ENCODE measurements around the gene MAPK10.

Gene MAPK10

DNA sequence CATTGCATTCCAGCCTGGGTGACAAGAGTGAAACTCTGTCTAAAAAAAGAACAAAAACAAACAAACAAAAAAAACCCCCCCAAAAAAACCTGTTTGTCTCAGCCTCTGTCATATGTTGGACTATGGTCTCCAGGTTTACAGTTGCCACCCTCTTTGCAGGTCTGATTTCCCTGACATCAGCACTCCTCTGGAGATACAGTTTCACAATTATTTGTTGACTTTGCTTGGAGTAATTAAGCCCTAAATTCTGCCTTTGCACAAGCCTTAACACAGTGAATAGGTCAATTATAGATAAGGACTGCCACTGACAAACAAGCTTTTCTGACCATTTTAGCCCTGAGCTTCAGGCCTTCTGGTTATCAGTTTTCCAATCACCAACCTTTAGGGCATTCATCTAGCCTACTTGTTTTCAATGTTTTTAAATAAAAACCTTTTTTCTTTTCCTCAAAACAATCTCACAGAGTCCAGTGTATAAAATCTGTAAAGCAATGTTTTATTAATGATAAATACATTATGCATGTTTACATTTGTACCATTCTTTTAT, 20.4 kb upstream of the MAPK10 start:
- CTCF ChIA-PET, result no interaction called here
- TF ChIP-seq FOXK2 (IDR thresholded peaks at IDR 0.05), result no peak
- TF ChIP-seq, protein P1, sequence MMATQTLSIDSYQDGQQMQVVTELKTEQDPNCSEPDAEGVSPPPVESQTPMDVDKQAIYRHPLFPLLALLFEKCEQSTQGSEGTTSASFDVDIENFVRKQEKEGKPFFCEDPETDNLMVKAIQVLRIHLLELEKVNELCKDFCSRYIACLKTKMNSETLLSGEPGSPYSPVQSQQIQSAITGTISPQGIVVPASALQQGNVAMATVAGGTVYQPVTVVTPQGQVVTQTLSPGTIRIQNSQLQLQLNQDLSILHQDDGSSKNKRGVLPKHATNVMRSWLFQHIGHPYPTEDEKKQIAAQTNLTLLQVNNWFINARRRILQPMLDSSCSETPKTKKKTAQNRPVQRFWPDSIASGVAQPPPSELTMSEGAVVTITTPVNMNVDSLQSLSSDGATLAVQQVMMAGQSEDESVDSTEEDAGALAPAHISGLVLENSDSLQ (IDR thresholded peaks at IDR 0.05), result no peak
- TF ChIP-seq LEF1 (IDR thresholded peaks at IDR 0.05; ENCODE audit: borderline replicate concordance), result no peak
- no peak for TF ChIP-seq SUZ12 (IDR thresholded peaks at IDR 0.05)
- no peak for TF ChIP-seq SP1 (IDR thresholded peaks at IDR 0.05)
- no peak for TF ChIP-seq BHLHE40 (IDR thresholded peaks at IDR 0.05; ENCODE audit: borderline replicate concordance)
- TF ChIP-seq FOXM1 (IDR thresholded peaks at IDR 0.05; ENCODE audit: borderline replicate concordance), result no peak
- no peak for TF ChIP-seq L3MBTL2 (conservative IDR thresholded peaks at IDR 0.05)
- TF ChIP-seq CTBP1 (IDR thresholded peaks at IDR 0.05; ENCODE audit: borderline replicate concordance), result no peak
- TF ChIP-seq ARNT (IDR thresholded peaks at IDR 0.05), result no peak
- TF ChIP-seq FOXA1 (IDR thresholded peaks at IDR 0.05), result no peak
- no peak for TF ChIP-seq HDGF (IDR thresholded peaks at IDR 0.05; ENCODE audit: borderline replicate concordance)
- TF ChIP-seq ZNF384 (IDR thresholded peaks at IDR 0.05), result no peak
- no peak for TF ChIP-seq TARDBP (IDR thresholded peaks at IDR 0.05)
- no peak for TF ChIP-seq ELF4 (IDR thresholded peaks at IDR 0.05)
- TF ChIP-seq NFRKB (IDR thresholded peaks at IDR 0.05), result no peak
- POLR2A ChIA-PET, result no interaction called here
- DNase-seq (ENCODE audit: extremely low spot score), result no peak

DNA sequence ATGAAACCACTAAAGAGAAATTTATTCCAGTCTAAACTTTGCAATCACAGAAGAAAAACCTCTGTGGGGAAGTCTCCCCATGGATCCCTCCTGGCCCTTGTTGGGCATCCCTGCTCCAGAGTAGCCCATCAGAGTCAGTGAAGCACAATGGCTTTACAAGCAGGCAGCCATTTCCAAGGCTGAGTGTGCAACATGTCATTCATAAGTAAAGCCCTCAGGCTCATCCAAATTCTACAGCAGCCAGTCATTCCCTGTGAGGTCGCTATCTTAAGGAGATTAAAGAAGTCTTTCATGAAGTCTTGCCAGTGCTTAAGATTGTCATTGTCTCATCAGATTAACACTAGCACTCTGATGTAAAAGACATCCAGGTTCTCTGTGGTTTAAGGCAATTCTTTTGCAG, 17.0 kb upstream of the MAPK10 start:
- POLR2A ChIA-PET, result no interaction called here
- CTCF ChIA-PET, result no interaction called here
- no peak for DNase-seq (ENCODE audit: extremely low spot score)
- TF ChIP-seq, protein P1 (IDR thresholded peaks at IDR 0.05), result no peak
- TF ChIP-seq L3MBTL2 (conservative IDR thresholded peaks at IDR 0.05), result no peak
- no peak for TF ChIP-seq SUZ12 (IDR thresholded peaks at IDR 0.05)
- TF ChIP-seq FOXK2 (IDR thresholded peaks at IDR 0.05), result no peak
- TF ChIP-seq FOXM1 (IDR thresholded peaks at IDR 0.05; ENCODE audit: borderline replicate concordance), result no peak
- TF ChIP-seq ARNT (IDR thresholded peaks at IDR 0.05), result no peak
- no peak for TF ChIP-seq ZNF384 (IDR thresholded peaks at IDR 0.05)
- no peak for TF ChIP-seq CTBP1 (IDR thresholded peaks at IDR 0.05; ENCODE audit: borderline replicate concordance)
- TF ChIP-seq SP1 (IDR thresholded peaks at IDR 0.05), result no peak
- TF ChIP-seq LEF1 (IDR thresholded peaks at IDR 0.05; ENCODE audit: borderline replicate concordance), result no peak

DNA sequence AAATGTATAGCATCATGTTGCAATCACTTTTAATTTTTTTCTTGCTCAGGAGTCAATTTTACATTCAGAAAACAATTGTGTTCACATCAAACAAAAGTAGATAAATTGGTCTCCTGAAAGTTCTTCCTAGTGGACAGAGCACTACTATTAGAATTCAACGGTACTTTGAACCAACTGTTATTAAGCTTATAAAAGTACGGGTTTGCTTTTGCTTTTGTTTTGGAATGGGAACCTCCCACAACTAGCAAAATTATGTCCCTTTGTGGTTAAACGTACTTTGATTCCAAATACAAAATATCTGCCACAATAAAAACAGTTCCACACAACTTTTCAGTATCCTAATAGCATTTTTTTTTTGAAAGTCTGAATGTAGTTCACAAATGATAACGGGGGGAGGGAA, 8.6 kb upstream of the MAPK10 start:
- no peak for DNase-seq (ENCODE audit: extremely low spot score)
- POLR2A ChIA-PET, result no interaction called here
- CTCF ChIA-PET, result interaction anchor here (0.7 kb wide), 1 partner anchor 15 kb away, joined by 6 read pairs; no protein-coding TSS in a partner anchor
- TF ChIP-seq CTBP1 (IDR thresholded peaks at IDR 0.05; ENCODE audit: borderline replicate concordance), result no peak
- no peak for TF ChIP-seq BHLHE40 (IDR thresholded peaks at IDR 0.05; ENCODE audit: borderline replicate concordance)
- TF ChIP-seq FOXM1 (IDR thresholded peaks at IDR 0.05; ENCODE audit: borderline replicate concordance), result no peak
- no peak for TF ChIP-seq ELF4 (IDR thresholded peaks at IDR 0.05)
- no peak for TF ChIP-seq NFRKB (IDR thresholded peaks at IDR 0.05)
- TF ChIP-seq LEF1 (IDR thresholded peaks at IDR 0.05; ENCODE audit: borderline replicate concordance), result no peak
- TF ChIP-seq SUZ12 (IDR thresholded peaks at IDR 0.05), result no peak
- no peak for TF ChIP-seq TARDBP (IDR thresholded peaks at IDR 0.05)
- TF ChIP-seq ARNT (IDR thresholded peaks at IDR 0.05), result no peak

DNA sequence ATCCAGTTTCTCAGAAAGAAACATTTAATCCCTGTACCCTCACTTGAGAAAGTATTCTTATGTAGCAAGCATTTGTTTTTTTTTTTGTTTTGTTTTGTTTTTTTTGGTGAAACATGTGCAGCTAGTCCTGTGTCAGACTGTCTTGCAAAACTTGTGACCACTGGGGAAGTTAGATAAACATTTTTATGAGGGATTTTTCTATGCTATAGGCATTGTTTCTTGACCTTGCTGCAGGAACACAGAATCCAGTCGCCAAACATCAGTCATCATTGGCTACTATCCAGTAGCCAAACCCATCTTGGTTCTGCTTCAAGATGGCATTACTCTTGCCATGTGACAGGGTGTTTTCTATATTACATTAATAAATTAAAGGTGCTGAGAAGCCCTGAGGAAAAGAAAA, 7.7 kb upstream of the MAPK10 start:
- TF ChIP-seq SP1 (IDR thresholded peaks at IDR 0.05) (no peak), FOXK2 (IDR thresholded peaks at IDR 0.05) (no peak), FOXM1 (IDR thresholded peaks at IDR 0.05; ENCODE audit: borderline replicate concordance) (no peak)
- ChIA-PET CTCF (no interaction called here), POLR2A (no interaction called here)
- DNase-seq (ENCODE audit: extremely low spot score), result no peak

DNA sequence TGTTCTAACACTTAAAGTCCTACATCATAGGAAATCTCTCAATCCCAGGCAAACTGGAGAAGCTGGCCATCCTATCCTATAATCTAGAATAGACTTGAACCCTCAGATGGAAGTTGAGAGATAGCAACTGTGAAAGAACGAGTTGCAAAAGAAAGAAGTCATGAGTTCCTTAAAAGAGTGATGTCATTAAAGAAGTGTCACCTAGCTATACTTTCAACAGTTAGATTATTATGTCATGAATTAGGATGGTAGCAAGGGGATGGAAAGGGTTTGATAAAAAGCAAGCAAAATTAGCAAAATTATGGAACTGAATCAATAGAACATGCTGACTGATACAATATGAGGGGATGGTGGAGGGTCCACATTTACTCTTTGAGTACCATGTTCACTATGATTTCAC, 7.1 kb upstream of the MAPK10 start:
- POLR2A ChIA-PET, result no interaction called here
- CTCF ChIA-PET, result no interaction called here

DNA sequence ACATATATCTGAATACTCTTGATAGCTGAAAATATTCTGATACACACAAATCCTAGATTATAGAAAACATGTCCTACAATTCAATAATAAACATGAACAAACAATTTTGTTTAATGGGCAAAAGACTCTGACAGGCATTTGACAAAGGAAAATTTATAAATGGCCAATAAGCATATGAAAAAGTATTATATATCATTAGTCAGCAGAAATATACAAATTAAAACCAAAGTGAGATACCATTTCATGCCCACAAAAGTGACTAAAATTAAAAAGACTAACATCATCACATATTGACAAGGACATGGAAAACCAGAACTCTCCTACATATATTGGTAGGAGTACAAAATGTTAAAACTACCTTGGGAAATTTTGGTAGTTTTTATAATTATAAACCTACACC, 2.7 kb upstream of the MAPK10 start:
- ChIA-PET POLR2A (no interaction called here), CTCF (no interaction called here)
- TF ChIP-seq, protein P1 (IDR thresholded peaks at IDR 0.05), result no peak
- TF ChIP-seq ARNT (IDR thresholded peaks at IDR 0.05), result no peak
- TF ChIP-seq L3MBTL2 (conservative IDR thresholded peaks at IDR 0.05), result no peak
- no peak for TF ChIP-seq FOXM1 (IDR thresholded peaks at IDR 0.05; ENCODE audit: borderline replicate concordance)
- TF ChIP-seq FOXA1 (IDR thresholded peaks at IDR 0.05), result no peak
- no peak for TF ChIP-seq SUZ12 (IDR thresholded peaks at IDR 0.05)
- no peak for TF ChIP-seq NFRKB (IDR thresholded peaks at IDR 0.05)
- no peak for TF ChIP-seq FOXK2 (IDR thresholded peaks at IDR 0.05)
- no peak for TF ChIP-seq CTBP1 (IDR thresholded peaks at IDR 0.05; ENCODE audit: borderline replicate concordance)
- TF ChIP-seq BHLHE40 (IDR thresholded peaks at IDR 0.05; ENCODE audit: borderline replicate concordance), result no peak
- no peak for TF ChIP-seq TARDBP (IDR thresholded peaks at IDR 0.05)
- TF ChIP-seq LEF1 (IDR thresholded peaks at IDR 0.05; ENCODE audit: borderline replicate concordance), result no peak
- TF ChIP-seq ZNF384 (IDR thresholded peaks at IDR 0.05), result no peak
- DNase-seq (ENCODE audit: extremely low spot score), result no peak

More for the DNA sequence above, 7.1 kb upstream of the MAPK10 start:
- TF ChIP-seq ARNT (IDR thresholded peaks at IDR 0.05), result no peak
- no peak for TF ChIP-seq ZNF384 (IDR thresholded peaks at IDR 0.05)
- TF ChIP-seq BHLHE40 (IDR thresholded peaks at IDR 0.05; ENCODE audit: borderline replicate concordance), result no peak
- no peak for TF ChIP-seq SUZ12 (IDR thresholded peaks at IDR 0.05)
- no peak for TF ChIP-seq TARDBP (IDR thresholded peaks at IDR 0.05)
- no peak for TF ChIP-seq CTBP1 (IDR thresholded peaks at IDR 0.05; ENCODE audit: borderline replicate concordance)
- TF ChIP-seq ELF4 (IDR thresholded peaks at IDR 0.05), result no peak
- no peak for TF ChIP-seq LEF1 (IDR thresholded peaks at IDR 0.05; ENCODE audit: borderline replicate concordance)
- no peak for TF ChIP-seq HDGF (IDR thresholded peaks at IDR 0.05; ENCODE audit: borderline replicate concordance)
- no peak for TF ChIP-seq FOXA1 (IDR thresholded peaks at IDR 0.05)
- no peak for TF ChIP-seq FOXK2 (IDR thresholded peaks at IDR 0.05)
- no peak for TF ChIP-seq FOXM1 (IDR thresholded peaks at IDR 0.05; ENCODE audit: borderline replicate concordance)
- no peak for DNase-seq (ENCODE audit: extremely low spot score)
